GM19023 (cell line): ENCODE measurements around the gene FBXL7.

Experiments
- ATAC-seq: cut with Tn5 transposase; IDR thresholded peaks from one replicate; pipeline ENCODE4 v1.9.1; 2021; ENCODE audit warnings: mild to moderate bottlenecking, moderate library complexity; ENCODE audit not compliant: unreplicated experiment

The FBXL7 gene

DNA sequence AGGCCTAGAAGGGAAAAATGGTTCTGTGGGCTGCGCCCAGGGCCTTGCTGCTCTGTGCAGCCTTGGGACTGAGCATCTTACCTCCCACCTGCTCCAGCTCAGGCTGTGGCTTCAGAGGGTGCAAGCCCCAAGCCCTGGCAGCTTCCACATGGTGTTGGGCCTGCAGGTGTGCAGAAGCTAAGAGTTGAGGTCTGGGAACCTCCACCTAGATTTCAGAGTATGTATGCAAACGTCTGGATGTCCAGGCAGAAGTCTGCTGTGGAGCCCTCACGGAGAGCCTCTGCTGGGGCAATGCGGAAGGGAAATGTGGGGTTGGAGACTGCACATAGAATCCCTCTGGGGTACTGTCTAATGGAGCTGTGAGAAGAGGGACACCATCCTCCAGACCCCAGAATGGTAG, 36.0 kb downstream of the FBXL7 start:
- ATAC-seq = no peak

DNA sequence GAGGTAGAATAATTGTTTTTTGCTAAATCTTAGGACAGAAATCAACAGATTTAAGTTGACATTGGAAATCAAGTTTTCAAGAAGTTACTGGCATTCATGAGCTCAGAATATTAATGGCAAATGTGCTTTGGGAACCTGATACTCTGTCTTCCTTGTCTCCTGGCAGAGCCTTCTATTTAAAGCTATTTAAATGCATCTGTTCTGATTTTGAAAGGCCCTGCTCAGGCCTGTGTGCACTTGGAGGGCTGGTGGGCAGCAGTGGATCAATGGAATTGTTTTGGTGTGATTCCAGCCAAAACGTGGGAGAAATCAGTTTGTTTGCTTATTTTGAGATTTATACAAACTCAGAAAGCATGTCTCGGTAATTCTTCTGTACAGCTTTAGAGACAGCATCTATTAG, 38.5 kb downstream of the FBXL7 start:
- no peak for ATAC-seq

DNA sequence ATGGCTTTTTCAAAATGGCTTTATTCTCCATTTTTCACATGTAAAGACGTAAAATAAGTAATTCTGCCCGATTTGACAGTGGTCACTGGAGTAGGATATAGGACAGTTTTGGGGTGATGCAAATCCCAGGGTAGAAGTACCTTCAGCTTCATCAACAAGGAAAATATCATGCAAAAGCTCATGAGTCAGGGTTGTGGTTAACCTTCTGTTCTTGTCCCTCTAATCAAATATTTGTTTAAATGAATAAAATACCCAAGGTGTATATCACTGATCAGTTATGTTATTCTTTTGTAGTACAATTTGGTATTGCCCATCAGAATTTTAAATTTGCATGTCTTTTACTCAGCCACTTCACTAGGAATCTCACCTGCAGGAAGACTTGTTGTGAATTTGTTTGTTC, 40.0 kb downstream of the FBXL7 start:
- ATAC-seq = no peak

DNA sequence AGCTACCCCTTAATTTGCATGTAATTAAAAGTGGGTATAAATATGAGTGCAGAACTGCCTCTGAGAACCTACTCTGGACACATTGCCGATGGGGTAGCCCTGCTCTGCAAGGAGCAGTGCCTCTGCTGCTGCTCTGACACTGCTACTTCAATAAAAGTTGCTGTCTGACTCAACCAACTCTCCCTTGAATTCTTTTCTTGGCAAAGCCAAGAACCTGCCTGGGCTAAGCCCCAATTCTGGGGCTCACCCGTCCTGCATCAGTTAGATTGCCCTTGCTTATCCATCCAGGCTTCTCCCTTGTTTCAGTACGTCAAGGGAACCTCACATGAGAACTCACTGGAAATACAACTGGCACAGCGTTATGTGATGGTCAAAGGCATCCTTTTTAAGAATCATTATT, 44.1 kb downstream of the FBXL7 start:
- no peak for ATAC-seq

DNA sequence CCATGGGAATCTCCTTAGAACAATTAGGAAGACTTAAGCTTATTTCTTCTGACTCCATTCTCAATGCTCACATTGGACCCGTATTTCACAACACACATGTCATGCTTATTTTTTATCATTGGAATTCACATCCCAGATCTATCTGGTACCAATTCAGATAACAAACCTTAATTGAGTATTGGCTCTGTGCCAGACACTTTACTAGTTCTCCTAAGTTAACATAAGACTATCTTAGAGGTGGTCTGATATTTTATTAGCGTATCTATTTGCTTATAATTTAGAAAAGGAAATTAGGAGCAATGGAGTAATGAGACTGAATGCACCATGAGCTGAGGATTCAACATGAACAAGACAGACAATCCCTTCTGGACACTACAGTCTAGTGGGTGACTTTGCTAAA, 45.1 kb downstream of the FBXL7 start:
- ATAC-seq = no peak

DNA sequence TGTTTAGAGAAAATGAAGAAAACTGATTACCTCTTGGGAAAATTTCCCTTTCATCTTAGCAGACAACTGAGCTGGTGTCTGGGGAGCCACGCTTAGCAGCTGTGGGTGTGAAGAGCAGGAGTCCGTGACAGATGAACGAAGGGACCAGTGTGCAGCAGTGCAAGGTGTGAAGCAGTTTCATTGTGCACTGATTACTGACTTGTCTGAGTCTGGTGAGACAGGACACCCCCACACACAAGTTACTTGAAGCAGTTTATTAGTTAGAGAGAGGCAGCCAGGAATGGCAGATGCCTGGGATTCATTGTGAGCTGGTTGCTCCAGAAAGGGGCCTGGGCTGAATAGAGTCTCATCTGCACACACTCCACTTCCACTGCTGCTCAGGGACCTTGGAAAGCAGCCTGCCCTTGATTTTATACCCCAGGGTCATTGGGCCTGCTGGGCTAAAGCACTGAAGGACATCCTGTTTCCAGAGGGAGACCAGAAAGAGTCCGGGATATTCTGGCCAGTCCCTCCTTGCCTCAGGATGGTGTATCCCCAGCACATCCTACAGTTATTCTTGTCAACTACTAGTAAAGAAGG, 47.4 kb downstream of the FBXL7 start:
- ATAC-seq = no peak

DNA sequence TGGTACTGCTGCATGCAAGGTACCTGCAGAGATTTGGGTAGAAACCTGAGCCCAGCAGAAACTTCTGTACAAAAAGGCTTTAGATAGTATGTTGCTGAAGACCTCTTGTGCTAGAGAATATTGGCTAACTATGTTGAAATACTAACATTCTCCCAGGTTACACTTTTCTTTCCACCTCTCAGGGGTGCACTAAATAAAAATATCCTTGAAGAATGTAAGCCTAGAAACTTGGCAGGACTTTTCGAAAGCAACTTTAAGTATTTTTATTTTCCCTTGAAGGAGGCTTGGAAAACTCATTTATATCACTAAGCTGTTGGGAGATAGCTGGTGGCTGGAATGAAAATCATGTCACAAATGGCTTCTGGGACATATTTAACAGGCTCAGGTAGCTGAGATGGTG, 50.0 kb downstream of the FBXL7 start:
- no peak for ATAC-seq

DNA sequence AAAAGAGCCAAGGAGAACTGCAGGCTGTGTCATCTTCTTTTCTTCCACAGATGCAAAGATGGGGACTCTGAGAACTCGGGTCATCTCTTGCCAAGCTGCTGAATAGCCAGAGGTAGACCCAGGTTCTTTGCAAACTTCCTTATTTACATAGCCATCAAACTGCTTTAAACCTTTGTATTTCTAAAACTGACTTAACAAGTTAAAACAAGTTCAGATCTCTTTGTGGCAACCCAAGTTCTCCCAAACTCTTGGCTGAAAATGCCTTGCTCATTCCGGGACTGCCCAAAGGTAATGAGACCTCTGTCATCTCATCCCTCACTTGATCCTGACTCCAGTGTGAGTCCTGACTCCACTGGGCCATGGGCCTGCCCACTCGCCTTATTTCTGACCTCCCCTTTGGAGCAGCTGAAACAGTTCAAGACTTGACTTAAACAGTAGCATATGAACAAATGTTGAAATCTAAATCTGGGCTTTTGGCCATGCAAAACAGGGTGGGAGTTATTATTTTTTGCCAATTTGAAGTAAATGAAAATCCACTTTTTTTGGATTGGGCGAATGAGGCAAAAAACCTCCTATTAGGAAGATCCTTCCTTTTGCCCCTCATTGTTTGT, 50.6 kb downstream of the FBXL7 start:
- no peak for ATAC-seq

DNA sequence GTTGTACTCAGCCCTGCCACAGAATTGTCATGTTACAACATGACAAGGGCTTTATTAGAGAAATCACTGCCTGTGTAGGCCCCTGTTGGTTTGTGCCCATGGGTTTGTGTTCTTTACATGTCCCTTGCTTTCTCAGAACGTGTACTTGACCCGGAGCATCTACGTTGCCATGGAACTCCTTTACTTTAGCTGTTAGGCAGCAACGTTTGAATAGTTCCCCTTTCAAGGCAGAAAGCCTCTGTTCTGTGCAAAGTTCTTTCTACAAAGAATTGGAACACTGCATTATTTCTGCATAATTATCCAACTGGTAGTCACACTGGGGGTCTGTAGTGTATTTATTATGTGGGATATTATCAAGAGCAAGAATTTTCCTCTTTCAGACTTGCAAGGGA, 51.1 kb downstream of the FBXL7 start:
- no peak for ATAC-seq

DNA sequence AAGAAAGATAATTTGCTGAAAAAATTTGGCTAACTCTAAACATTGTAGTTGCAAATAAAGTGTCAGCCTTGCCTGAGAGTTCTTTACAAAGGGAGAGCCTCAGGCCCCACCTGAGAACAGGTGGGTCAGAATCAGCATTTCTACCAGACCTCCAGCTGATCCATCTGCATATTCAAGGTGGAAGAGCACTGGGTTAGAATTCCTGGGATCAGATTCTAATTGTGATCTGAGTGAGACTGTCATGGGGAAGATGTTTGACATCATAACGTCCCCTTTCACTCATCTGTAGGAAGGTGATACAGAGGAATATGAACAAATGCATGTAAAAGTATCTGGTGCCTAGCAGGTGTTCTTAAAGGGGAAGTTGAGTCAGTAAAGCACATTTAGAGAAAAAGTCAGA, 54.6 kb downstream of the FBXL7 start:
- ATAC-seq = no peak

DNA sequence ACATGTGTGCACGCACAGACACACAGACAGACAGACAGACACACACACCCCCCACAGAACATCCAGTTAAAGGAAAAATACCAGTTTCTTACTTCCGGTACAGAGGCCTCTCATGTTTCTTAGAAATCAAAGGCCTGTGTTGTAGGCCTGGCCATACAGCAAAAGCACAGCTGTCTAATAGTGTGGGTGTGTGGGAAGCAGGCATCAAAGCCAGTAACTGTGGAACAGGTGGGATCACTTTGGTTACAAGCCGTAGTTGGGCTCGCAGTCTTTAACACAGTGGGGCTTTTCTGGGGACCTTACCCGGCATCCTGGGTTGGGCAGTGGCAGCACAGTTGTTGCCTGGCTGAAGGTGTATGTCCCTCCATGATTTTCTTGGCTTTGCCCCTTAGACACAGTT, 55.2 kb downstream of the FBXL7 start:
- ATAC-seq = no peak

DNA sequence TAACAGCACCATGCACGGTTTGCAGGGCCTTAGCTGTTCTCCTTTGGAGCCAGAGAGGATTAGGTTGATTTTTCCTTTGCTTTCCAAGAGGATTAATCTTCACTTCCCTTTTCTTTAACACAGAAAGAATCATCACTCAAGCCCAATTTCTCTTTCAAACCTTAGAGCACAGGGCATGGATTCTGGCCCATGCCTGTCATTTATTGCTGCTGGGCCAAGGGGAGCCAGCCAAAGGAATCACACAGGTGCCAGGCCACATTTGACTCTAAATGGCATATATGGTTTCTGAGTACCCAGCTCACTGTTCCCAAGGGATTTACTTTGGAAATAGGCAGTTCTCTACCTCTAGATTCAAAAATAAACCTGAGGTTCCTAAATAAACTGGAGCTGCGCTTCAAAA, 58.3 kb downstream of the FBXL7 start:
- no peak for ATAC-seq

DNA sequence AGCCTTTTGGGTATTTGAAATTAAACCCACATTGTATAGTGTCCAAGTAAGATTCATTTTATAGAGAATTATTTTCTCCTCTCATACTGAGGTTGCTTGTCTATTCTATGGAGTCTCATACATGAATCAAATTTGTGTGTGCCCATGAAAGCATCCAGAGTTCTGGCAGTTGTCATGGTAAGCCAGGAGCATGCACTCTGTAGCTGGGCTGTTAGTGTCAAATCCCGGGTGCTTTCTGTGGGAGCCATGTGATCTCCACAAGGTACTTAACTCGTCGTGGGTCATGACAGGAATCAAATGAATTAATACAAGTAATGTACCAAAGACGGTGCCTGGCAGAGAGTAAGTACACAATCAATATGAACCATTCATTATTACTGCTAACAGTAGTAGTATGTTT, 58.7 kb downstream of the FBXL7 start:
- no peak for ATAC-seq

DNA sequence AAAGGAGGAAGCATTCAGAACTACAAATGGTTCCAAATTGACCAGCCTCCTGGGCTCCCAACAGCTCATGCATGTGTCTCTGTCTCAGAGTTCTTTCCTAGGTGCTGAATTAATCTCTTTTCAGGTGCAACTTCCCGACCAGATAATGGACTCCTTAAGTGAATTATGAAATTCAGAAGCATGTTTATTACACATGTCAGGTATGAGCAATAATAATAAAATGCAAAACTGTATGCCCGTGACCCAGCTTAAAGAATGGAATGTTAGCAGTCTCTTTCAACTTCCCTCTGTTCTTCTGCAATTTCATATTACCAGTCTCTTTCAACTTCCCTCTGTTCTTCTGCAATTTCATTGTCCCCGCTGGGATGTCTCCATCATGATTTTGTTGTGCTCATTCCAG, 60.4 kb downstream of the FBXL7 start:
- no peak for ATAC-seq

DNA sequence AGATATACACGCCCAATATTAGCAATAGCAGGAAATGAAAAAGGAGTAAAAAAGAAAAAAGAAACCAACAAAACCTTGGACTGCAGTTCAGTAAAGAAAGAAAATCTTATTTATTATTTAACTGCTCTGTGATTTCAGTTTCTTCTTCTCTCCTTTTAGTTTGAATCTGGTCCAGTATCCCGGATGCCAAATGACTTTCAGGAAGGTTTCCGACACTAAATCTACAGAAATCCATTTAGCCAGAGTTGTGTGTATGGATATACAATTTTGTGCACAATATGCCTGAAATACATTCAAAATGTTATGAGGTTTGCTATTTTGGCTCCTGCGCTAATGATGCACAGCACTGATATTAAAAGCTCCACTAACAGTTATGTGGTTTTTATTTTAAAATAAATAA, 64.5 kb downstream of the FBXL7 start:
- no peak for ATAC-seq

DNA sequence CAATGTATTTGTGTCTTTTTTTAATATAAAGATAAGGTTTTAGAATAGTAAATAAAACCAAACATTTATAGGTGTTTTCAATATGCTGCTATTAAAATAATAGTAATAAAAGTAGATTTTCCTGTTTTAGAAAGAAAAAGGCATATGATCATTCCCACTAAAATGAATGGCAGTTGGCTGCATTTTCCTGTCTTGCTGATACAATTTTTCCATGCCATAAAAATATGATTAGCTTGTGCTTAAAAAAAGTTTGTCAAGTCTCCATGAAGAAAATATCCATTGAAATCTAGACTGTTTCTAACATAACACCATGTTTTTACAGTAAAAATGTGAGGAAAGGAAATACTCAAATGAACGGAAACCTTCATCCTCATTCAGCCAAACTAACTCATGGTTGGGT, 65.0 kb downstream of the FBXL7 start:
- no peak for ATAC-seq

DNA sequence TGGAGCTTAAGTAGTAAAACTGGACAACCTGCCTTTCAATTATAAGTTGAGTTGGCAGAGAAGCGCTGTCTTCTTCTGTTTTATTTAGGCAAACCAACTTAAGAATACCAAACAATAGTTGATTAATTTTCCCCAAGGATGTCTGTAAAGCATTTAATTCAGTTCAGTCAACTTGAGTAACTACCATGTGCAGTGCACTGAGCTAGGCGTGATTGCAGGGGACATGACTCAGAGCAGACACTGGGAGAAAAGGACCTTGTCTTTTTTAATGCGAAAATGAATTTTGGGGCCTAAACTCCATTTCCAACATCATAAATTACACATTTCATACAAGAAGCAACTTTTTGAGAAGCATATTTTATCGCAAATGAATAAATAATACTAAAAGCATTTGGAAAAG, 66.3 kb downstream of the FBXL7 start:
- no peak for ATAC-seq

DNA sequence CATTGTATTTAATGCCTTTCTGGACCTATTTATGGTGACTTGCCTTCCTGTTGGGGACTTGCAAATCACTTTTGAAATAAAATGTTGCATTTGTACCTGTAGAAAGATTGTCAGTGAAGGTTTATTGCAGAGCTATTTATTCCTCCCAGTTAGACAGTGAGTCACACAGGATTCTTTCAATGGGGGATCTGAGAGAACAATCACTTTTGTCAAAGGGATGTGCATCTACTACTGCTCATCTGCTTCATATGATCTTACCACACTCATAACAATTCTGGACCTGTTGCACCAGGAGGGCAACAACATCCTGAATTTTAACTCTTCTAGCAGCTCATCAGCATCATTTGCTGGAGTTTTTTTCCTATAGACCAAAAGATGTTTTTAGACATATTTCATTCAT, 66.8 kb downstream of the FBXL7 start:
- no peak for ATAC-seq

DNA sequence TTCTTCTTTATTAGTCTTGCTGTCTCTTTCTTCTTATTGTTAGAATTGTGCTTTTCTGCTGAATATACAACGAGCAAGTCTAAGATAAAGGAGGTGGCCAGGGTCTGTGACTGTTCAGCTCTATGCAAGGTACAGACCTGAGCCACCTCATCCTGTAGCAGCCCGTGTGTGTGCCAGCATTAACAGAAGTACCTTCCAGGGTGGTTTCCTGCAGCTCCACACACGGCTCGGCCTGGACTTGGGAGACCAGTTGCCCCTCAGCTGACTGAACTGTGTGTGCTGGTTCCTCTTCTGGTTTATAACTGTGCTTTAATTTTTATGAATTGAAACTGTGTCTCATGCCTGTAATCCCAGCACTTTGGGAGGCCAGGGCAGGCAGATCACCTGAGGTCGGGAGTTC, 70.5 kb downstream of the FBXL7 start:
- ATAC-seq = no peak

DNA sequence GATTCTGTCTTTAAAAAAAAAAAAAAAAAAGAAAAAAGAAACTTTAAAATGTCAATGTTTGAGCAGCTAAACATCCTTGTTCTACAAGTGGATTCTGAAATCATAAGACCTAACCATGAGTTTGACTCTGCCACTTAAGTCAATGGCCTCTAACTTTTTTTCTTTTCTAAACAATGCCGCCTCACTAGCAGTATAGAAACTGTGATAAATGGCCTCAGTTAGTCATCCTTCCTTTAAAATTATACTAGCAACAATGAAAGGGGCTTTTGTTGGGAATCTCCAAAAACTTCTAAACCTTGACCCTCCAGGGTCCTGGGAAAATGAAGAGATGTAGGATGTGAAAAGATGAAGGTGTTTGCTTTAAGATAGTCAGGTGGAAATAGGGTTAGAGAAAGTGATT, 71.1 kb downstream of the FBXL7 start:
- ATAC-seq = no peak

DNA sequence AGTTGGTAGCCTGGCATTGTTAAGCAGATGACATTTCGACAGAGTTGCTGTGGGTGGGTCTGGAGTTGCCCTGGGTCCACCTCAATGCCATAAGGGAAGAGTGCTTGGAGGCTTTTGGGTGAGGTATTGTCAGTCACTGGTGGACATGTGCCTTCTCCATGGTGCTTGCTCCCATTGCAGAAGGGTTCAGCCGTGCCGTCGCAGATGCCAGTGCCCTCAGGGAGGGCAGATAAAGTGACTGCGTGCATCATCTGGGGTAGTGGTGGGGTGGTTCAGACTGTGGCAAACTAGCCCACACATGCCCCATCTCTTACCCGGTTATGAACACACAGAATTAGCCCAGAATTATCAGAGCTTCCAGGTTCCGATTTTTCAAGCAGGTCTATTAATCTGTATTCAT, 71.6 kb downstream of the FBXL7 start:
- ATAC-seq = no peak

DNA sequence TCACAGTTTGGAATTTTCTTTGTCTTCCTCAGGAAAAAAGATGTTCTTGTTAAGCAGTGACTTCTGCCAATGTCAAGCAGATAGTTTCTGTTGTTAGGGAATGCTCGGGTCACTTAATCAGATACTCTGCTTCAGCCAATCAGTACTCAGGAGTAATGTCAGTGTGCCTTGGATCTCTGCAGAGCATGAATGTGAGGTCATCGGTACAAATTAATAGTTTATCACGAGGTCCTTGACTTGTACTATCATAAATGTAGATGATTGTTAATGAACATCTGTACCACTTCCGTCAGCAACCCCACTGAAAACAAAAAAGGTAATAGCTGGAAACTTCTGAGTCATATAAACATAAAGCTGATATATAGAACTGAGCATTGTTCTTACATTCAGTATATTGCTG, 73.6 kb downstream of the FBXL7 start:
- ATAC-seq = no peak

DNA sequence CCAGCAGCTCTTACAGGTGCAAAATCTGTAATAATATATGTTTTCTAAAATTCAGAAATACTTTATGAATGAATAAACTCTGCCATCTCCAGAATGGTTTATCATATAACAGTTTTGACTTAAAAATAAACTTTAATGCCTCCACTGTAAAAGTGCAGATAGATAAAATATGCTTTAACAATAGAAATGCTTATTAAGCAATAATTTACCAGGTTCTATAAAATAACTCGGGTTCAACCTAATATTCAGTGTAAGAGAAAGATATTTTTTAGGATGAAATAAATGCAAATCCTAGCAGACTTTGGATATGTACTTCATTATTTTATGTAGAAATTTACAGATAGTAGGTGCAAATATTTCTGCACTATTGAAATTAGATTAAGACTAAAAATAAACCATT, 74.1 kb downstream of the FBXL7 start:
- no peak for ATAC-seq
